ENCODE measurements around the gene SLC41A2.

SLC41A2 gene

GRCh38 chr12:104929368-104929767, 28.7 kb downstream of the SLC41A2 start:
- no peak for DNase-seq (ENCODE audit: low read depth)

GRCh38 chr12:104928036-104928745, 29.9 kb downstream of the SLC41A2 start:
- no peak for DNase-seq (ENCODE audit: low read depth)

- DNase-seq (ENCODE audit: low read depth) = no peak
Measured at GRCh38 chr12:104925501-104925900, 32.6 kb downstream of the SLC41A2 start.

GRCh38 chr12:104921340-104921739, 36.8 kb downstream of the SLC41A2 start:
- no peak for DNase-seq (ENCODE audit: low read depth)

- no peak for DNase-seq (ENCODE audit: low read depth)
Measured at GRCh38 chr12:104911942-104912341, 46.1 kb downstream of the SLC41A2 start.

GRCh38 chr12:104910196-104910840, 47.8 kb downstream of the SLC41A2 start:
- no peak for DNase-seq (ENCODE audit: low read depth)

GRCh38 chr12:104909761-104910160, 48.3 kb downstream of the SLC41A2 start:
- DNase-seq (ENCODE audit: low read depth) = no peak

Measured in activated T-cell treated with anti-CD3 and anti-CD28 coated beads for 48 hours (primary cell).